HG03460 (cell line): Measurements from ENCODE around the gene ENTREP1.

Experiments
- ATAC-seq: cut with Tn5 transposase; IDR thresholded peaks from one replicate; pipeline ENCODE4 v1.9.1; 2021; ENCODE audit not compliant: unreplicated experiment

Gene ENTREP1

DNA sequence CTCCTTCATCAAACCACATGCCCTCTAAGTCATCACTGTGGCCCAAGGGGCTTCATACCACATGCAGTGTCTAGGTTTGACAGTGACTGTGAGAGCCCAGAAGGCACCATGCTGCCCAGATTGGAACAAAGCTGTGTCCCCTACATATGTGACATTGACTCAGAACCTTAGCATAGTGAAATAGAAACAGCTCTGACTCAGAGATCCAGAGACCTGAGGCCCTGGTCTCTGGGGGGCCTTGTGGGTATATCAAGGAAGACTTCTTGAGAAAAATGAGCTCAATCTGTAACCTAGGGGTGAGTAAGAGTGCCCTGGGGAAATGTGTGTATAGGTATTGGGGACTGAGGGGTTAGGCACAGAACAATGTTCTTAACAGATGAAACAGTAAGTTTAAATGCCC is 7.1 kb upstream of the ENTREP1 start:
- ATAC-seq: peak; percentile 95

DNA sequence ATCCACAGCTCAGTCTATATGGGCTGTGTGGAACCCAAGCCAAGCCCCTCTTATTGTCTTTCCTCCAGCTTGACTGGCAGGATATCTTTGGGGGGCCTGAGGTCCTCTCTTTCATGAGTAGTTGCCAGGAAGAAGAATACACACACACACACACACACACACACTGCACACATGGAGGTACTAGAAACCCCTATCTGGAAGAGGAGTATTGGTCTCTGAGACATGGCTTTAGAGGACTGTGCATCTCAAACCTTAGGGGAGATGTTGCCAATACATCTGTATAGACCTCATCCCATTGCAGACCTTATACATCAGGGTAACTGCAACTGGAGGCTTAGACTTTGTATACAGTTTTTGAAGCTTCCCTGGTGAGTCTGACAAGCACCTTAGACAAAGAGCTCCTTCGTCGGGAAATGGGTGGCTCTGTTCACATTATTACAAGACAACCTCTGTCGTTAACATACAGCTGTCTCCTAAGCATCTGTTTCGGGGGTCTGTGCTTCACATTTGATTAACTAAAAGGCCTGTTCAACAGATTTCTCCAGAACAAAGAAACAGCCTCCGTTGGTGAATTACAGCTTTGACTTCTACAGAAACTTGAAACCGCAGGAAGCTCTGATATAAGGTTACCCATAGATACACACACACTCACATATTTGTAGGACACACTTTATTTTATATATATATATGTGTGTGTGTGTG is 5.5 kb upstream of the ENTREP1 start:
- ATAC-seq: no peak

DNA sequence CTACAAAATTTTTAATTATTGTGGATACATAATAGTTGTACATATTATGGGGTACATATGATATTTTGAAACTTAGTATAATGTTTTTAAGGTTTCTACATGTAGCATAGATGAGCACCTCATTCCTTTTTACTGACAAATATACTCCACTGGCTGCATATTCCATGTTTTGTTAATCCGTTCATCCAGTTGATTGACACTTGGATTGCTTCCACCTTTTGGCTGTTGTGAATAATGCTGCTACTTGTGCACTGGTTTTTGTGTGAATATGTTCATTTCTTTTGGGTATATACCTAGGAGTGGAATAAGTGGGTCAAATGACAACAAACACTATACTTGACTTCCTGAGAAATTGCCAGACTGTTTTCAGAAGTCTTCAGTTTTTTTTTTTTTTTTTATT is 2.8 kb upstream of the ENTREP1 start:
- ATAC-seq: no peak

DNA sequence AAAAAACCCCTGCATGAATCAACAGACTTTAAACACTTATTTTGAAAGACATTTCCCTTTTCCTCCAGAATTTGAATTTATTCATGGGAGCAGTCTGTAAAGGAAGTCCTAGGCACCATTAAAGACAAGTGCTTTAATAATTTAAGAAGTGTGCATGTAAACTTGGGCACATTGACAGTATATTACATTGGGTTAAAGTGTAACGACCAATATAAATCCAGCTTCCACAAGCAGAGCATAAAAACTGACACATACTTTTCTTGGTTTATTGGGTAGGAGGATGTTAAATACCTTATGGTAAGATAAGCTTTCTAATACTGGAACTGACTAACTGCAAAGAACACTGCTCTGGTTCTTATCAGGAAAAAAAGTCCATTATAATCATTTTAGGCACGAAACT is 1.2 kb upstream of the ENTREP1 start:
- no peak for ATAC-seq

GRCh38 chr9:69325409-69326212 is 596 bp downstream of the ENTREP1 start:
- peak; percentile 17 for ATAC-seq

- ATAC-seq: no peak
Measured at GRCh38 chr9:69326261-69326660, 1.2 kb downstream of the ENTREP1 start.

- no peak for ATAC-seq
Measured at GRCh38 chr9:69330580-69330979, 5.6 kb downstream of the ENTREP1 start.

DNA sequence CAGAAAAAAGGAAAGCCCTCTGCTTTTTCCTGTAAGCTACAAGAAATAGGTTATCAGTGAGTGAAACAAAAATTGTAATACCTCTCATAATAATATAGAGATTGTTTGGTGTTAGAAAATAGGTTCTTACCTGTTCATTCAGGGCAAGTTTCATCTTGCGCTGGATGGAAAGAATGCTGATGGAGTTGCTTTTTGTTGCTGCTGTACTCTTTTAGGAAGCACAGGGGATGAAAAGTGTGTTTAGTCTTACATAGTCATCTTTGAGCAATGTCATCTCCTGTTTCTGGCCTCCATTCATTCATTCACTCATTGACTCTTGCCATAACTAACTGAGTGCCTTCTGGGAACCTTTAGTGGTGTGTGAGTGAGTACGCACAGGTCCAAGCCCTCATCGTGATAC is 6.4 kb downstream of the ENTREP1 start:
- ATAC-seq: no peak

GRCh38 chr9:69332067-69332685 is 7.2 kb downstream of the ENTREP1 start:
- ATAC-seq: no peak

- ATAC-seq: no peak
Measured at GRCh38 chr9:69333716-69334115, 8.7 kb downstream of the ENTREP1 start.

GRCh38 chr9:69334317-69334716 is 9.3 kb downstream of the ENTREP1 start:
- no peak for ATAC-seq

DNA sequence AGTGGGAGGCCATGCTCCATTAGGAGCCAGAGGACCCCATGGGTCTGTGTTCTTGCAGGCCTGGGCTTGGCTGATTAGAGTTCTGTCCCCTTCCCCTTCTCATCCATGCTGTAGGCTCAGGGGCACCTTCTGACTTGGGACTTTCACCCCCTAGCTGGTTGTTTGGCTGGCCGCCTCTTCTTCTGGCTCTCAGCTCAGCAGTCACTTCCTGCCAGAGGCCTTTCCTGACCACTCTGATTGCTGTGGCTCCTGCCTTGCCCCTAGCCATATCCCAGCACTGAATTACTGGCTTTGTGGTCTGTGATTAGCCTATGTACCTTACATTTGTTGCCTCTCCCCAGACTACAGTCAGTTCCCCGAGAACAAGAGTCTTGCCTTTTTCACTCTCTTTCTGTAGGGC is 14.6 kb downstream of the ENTREP1 start:
- no peak for ATAC-seq

- ATAC-seq: no peak
Measured at GRCh38 chr9:69340631-69341030, 15.6 kb downstream of the ENTREP1 start.

GRCh38 chr9:69342769-69343168 is 17.8 kb downstream of the ENTREP1 start:
- no peak for ATAC-seq

- ATAC-seq: no peak
Measured at GRCh38 chr9:69344459-69344858, 19.4 kb downstream of the ENTREP1 start.

- ATAC-seq: no peak
Measured at GRCh38 chr9:69346596-69347390, 21.8 kb downstream of the ENTREP1 start.

GRCh38 chr9:69347607-69348006 is 22.6 kb downstream of the ENTREP1 start:
- no peak for ATAC-seq

- no peak for ATAC-seq
Measured at GRCh38 chr9:69351227-69351626, 26.2 kb downstream of the ENTREP1 start.

GRCh38 chr9:69355232-69355631 is 30.2 kb downstream of the ENTREP1 start:
- ATAC-seq: no peak

DNA sequence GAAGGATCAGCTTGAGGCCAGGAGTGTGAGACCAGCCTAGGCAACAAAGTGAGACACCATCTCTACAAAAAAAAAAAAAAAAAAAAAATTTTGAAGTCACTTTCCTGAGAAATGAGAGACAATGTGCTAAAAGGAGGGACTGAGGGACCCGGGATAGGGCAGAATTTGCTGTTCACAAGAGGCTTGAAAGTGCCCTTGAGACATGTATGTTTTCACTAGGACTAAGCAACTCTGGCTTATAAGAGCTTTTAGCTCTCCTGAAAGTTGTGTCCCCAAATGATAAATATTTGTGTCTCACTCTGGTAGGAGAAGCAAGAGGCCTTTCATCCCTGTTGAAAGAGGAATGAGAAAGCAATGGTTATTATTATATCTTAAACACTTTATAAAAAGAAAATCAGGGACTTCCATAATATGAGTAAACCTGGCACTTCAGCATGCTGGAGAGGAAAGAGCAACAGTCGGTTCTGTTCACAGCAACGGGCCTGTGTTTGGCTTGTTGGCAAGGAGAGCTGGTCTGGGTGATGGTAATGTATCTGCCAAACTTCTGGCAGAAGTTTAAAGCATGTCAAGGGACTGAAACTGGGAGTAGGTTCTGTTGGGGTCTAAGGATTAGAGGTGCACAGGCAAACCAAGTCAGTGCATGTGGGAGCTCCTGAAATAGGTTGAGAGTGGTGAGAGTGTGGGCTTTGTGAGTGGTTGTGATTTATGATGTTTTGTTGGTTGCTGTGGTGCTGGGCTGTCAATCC is 32.2 kb downstream of the ENTREP1 start:
- no peak for ATAC-seq

GRCh38 chr9:69357821-69358220 is 32.8 kb downstream of the ENTREP1 start:
- no peak for ATAC-seq
